ENCODE data around the gene TMTC4. TPM values are rescaled to one million over a fixed set of nuclear protein-coding genes. Genes with fewer than 3 reads are reported as not detected.
"Not testable (repeated sequence)": the region's sequence is repeated elsewhere in the genome, so short reads cannot be mapped to it uniquely, and the experiment has no call there.

Gene TMTC4
- polyA plus RNA-seq, 1 donor from 2014 or later, result 123 TPM

DNA sequence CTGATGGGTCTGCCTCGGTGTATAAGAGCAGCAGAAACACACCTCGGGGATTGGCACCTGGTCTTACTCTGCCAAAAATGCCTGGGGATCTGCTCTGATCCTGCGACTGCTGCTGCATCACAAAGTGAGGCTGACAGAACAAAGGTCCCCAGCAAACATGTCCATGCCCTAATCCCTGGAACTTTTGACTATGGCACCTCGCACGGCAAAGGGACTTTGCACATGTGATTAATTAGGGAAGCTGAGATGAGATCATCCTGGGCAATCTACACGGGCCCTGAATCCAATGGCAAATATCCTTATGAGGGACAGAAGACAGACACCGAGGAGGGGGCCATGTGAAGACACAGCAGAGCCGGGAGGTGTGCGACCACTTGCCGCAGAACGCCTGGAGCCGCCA, 94.5 kb downstream of the TMTC4 start:
- peaks cover 9% of the 10 kb centered on the region for H3K9me3 ChIP-seq (ENCODE audit: low read length)
- H3K9ac ChIP-seq (ENCODE audit: low read length), result no peak overlapping the region
- no peaks in the 10 kb centered on the region for H3K27me3 ChIP-seq (ENCODE audit: insufficient read depth, low read depth, low read length)
- no peaks in the 10 kb centered on the region for H3K9me2 ChIP-seq (ENCODE audit: insufficient read depth, low read length)
- H3F3A ChIP-seq (ENCODE audit: insufficient read depth, low read length, poor library complexity, severe bottlenecking), result no peaks in the 10 kb centered on the region
- no peak overlapping the region for H3K4me2 ChIP-seq (ENCODE audit: low read length)
- H2AFZ ChIP-seq (ENCODE audit: low read depth, low read length), result no peak overlapping the region
- no peak overlapping the region for H3K4me3 ChIP-seq (ENCODE audit: low read length)
- no peaks in the 10 kb centered on the region for H4K20me1 ChIP-seq (ENCODE audit: insufficient read depth)
- no peaks in the 10 kb centered on the region for H3K79me2 ChIP-seq (replicated peaks; ENCODE audit: insufficient read depth, low read length)
- H3K27ac ChIP-seq (ENCODE audit: low read length), result no peak overlapping the region
- TF ChIP-seq MXI1 (conservative IDR thresholded peaks at IDR 0.05; ENCODE audit: poor library complexity, severe bottlenecking) (no peak), POLR2AphosphoS5 (IDR thresholded peaks at IDR 0.05) (no peak), TAF1 (IDR thresholded peaks at IDR 0.05; ENCODE audit: low read depth) (no peak), SMC3 (conservative IDR thresholded peaks at IDR 0.05; ENCODE audit: poor library complexity) (no peak), EP300 (conservative IDR thresholded peaks at IDR 0.05; ENCODE audit: poor library complexity, severe bottlenecking) (no peak), EZH2 (IDR thresholded peaks at IDR 0.05; ENCODE audit: borderline replicate concordance, insufficient read depth, low read length, poor library complexity, severe bottlenecking) (no peak), RAD21 (conservative IDR thresholded peaks at IDR 0.05) (no peak)
- TF ChIP-seq, protein P1, sequence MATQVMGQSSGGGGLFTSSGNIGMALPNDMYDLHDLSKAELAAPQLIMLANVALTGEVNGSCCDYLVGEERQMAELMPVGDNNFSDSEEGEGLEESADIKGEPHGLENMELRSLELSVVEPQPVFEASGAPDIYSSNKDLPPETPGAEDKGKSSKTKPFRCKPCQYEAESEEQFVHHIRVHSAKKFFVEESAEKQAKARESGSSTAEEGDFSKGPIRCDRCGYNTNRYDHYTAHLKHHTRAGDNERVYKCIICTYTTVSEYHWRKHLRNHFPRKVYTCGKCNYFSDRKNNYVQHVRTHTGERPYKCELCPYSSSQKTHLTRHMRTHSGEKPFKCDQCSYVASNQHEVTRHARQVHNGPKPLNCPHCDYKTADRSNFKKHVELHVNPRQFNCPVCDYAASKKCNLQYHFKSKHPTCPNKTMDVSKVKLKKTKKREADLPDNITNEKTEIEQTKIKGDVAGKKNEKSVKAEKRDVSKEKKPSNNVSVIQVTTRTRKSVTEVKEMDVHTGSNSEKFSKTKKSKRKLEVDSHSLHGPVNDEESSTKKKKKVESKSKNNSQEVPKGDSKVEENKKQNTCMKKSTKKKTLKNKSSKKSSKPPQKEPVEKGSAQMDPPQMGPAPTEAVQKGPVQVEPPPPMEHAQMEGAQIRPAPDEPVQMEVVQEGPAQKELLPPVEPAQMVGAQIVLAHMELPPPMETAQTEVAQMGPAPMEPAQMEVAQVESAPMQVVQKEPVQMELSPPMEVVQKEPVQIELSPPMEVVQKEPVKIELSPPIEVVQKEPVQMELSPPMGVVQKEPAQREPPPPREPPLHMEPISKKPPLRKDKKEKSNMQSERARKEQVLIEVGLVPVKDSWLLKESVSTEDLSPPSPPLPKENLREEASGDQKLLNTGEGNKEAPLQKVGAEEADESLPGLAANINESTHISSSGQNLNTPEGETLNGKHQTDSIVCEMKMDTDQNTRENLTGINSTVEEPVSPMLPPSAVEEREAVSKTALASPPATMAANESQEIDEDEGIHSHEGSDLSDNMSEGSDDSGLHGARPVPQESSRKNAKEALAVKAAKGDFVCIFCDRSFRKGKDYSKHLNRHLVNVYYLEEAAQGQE (IDR thresholded peaks at IDR 0.05; ENCODE audit: borderline replicate concordance), result no peak
- TF ChIP-seq, protein P2, sequence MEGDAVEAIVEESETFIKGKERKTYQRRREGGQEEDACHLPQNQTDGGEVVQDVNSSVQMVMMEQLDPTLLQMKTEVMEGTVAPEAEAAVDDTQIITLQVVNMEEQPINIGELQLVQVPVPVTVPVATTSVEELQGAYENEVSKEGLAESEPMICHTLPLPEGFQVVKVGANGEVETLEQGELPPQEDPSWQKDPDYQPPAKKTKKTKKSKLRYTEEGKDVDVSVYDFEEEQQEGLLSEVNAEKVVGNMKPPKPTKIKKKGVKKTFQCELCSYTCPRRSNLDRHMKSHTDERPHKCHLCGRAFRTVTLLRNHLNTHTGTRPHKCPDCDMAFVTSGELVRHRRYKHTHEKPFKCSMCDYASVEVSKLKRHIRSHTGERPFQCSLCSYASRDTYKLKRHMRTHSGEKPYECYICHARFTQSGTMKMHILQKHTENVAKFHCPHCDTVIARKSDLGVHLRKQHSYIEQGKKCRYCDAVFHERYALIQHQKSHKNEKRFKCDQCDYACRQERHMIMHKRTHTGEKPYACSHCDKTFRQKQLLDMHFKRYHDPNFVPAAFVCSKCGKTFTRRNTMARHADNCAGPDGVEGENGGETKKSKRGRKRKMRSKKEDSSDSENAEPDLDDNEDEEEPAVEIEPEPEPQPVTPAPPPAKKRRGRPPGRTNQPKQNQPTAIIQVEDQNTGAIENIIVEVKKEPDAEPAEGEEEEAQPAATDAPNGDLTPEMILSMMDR (IDR thresholded peaks at IDR 0.05; ENCODE audit: poor library complexity, severe bottlenecking), result no peak
- H3K36me3 ChIP-seq (ENCODE audit: insufficient read depth, low read length), result no peaks in the 10 kb centered on the region

DNA sequence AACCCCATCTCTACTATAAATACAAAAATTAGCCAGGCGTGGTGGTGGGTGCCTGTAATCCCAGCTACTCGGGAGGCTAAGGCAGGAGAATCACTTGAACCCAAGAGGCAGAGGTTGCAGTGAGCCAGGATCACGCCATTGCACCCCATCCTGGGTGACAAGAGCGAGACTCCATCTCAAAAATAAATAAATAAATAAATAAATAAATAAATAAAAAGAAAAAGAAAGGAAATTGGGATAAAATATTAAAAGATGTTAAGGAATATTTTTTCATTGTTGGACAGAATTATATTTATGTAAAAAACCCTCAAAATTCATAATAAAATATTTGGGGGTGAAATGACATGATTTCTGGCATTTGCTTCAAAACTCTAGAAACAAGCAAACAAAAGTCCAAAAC, 97.4 kb downstream of the TMTC4 start:
- H3K36me3 ChIP-seq (ENCODE audit: insufficient read depth, low read length); H4K20me1 ChIP-seq (ENCODE audit: insufficient read depth); H3K4me3 ChIP-seq (ENCODE audit: low read length); H3K9me3 ChIP-seq (ENCODE audit: low read length); H3K9ac ChIP-seq (ENCODE audit: low read length); H3K79me2 ChIP-seq (replicated peaks; ENCODE audit: insufficient read depth, low read length); H3K4me2 ChIP-seq (ENCODE audit: low read length); H3K27ac ChIP-seq (ENCODE audit: low read length); H3K9me2 ChIP-seq (ENCODE audit: insufficient read depth, low read length); H3K27me3 ChIP-seq (ENCODE audit: insufficient read depth, low read depth, low read length); H2AFZ ChIP-seq (ENCODE audit: low read depth, low read length); H3F3A ChIP-seq (ENCODE audit: insufficient read depth, low read length, poor library complexity, severe bottlenecking): not testable (repeated sequence)

DNA sequence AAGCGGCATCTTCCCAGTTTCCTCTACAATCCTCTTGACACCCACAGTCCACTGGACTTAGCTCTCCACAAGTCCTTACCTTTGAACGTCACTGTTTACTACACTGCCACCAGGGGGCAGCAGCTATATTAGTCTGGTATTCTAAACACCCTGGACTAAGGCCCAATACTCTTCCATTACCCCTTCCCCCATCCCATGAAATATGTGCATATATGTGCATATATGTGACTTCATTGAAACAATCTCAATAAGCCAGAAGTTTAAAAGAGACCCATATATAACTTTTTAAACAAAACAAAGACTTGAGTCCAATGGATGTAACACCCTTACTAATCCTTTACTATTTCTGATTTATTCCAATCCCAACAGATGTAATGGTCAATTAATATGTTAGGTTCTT, 101.5 kb downstream of the TMTC4 start:
- TF ChIP-seq TAF1 (IDR thresholded peaks at IDR 0.05; ENCODE audit: low read depth), result no peak
- peak; percentile 30 for TF ChIP-seq RAD21 (conservative IDR thresholded peaks at IDR 0.05)
- no peak for TF ChIP-seq EZH2 (IDR thresholded peaks at IDR 0.05; ENCODE audit: borderline replicate concordance, insufficient read depth, low read length, poor library complexity, severe bottlenecking)
- TF ChIP-seq, protein P2 (IDR thresholded peaks at IDR 0.05; ENCODE audit: poor library complexity, severe bottlenecking), result peak; percentile 46
- TF ChIP-seq SMC3 (conservative IDR thresholded peaks at IDR 0.05; ENCODE audit: poor library complexity), result peak; percentile 42
- no peak for TF ChIP-seq POLR2AphosphoS5 (IDR thresholded peaks at IDR 0.05)
- no peak for TF ChIP-seq EP300 (conservative IDR thresholded peaks at IDR 0.05; ENCODE audit: poor library complexity, severe bottlenecking)
- H3K27ac ChIP-seq (ENCODE audit: low read length), result no peak overlapping the region
- no peak overlapping the region for H3K4me2 ChIP-seq (ENCODE audit: low read length)
- no peaks in the 10 kb centered on the region for H3K9me2 ChIP-seq (ENCODE audit: insufficient read depth, low read length)
- H3K9me3 ChIP-seq (ENCODE audit: low read length), result no peaks in the 10 kb centered on the region
- H3K4me3 ChIP-seq (ENCODE audit: low read length), result no peak overlapping the region
- H3K27me3 ChIP-seq (ENCODE audit: insufficient read depth, low read depth, low read length), result no peaks in the 10 kb centered on the region
- no peak overlapping the region for H3K9ac ChIP-seq (ENCODE audit: low read length)
- no peaks in the 10 kb centered on the region for H4K20me1 ChIP-seq (ENCODE audit: insufficient read depth)
- no peaks in the 10 kb centered on the region for H3K79me2 ChIP-seq (replicated peaks; ENCODE audit: insufficient read depth, low read length)
- no peaks in the 10 kb centered on the region for H3F3A ChIP-seq (ENCODE audit: insufficient read depth, low read length, poor library complexity, severe bottlenecking)
- no peaks in the 10 kb centered on the region for H3K36me3 ChIP-seq (ENCODE audit: insufficient read depth, low read length)
- H2AFZ ChIP-seq (ENCODE audit: low read depth, low read length), result no peak overlapping the region
